PC-9 (cell line): ENCODE data around the gene SLC26A3. TPM values are rescaled to one million over a fixed set of nuclear protein-coding genes. Genes with fewer than 3 reads are reported as not detected.

ENCODE experiments used
- BruUV-seq: library from RNA; stranded (reverse); fragments of 400-500 nt; replicated peaks from 2 replicates; lab custom pipeline; 2021; lab: Mats Ljungman, UMichigan
- CTCF ChIA-PET: fragments of 300-600 bp; sonication (Branson Sonifier 250); formaldehyde crosslinking; loops from one replicate; lab custom pipeline; 2022; ENCODE audit warnings: antibody characterized with exemption; lab: Charles Lee
- POLR2A ChIA-PET: fragments of 300-600 bp; sonication (Branson Sonifier 250); formaldehyde crosslinking; loops from one replicate; lab custom pipeline; 2022; ENCODE audit warnings: antibody characterized with exemption; ENCODE audit not compliant: unreplicated experiment; lab: Charles Lee
- DNase-seq, 2 experiments: peaks; one replicate each; pipeline versions ENCODE4 v3.0.0 to v3.0.0-alpha.2; 2015 to 2022; ENCODE audit warnings: mixed read lengths in 1 of 2
- H2AFZ ChIP-seq: fragments of 200-600 bp; sonication (generic); 2 replicates; pipeline ENCODE4 v1.8.1; 2017; ENCODE audit warnings: antibody characterized with exemption
- H3F3A ChIP-seq: fragments of 200-600 bp; sonication (generic); 2 replicates; pipeline ENCODE4 v1.8.1; 2017; ENCODE audit warnings: antibody characterized with exemption, mild to moderate bottlenecking, low read depth; ENCODE audit not compliant: insufficient read depth
- H3K27ac ChIP-seq: fragments of 200-600 bp; sonication (generic); 2 replicates; pipeline ENCODE4 v1.6.1; 2016; ENCODE audit warnings: mixed run types
- H3K27me3 ChIP-seq: fragments of 200-600 bp; sonication (generic); 2 replicates; pipeline ENCODE4 v1.6.1; 2016; ENCODE audit warnings: low read depth, mixed run types; ENCODE audit not compliant: insufficient read depth
- H3K36me3 ChIP-seq: fragments of 200-600 bp; sonication (generic); 2 replicates; pipeline ENCODE4 v1.6.1; 2016; ENCODE audit warnings: low read depth, mixed run types
- H3K4me1 ChIP-seq: fragments of 200-600 bp; sonication (generic); replicated peaks from 2 replicates; pipeline ENCODE4 v1.6.1; 2016; ENCODE audit warnings: mixed run types; ENCODE audit not compliant: insufficient read depth
- H3K4me2 ChIP-seq: fragments of 200-600 bp; sonication (generic); 2 replicates; pipeline ENCODE4 v1.6.1; 2017; ENCODE audit warnings: mixed run types
- H3K4me3 ChIP-seq: fragments of 200-600 bp; sonication (generic); 2 replicates; pipeline ENCODE4 v1.6.1; 2016; ENCODE audit warnings: mixed run types
- H3K79me2 ChIP-seq: fragments of 200-600 bp; sonication (generic); 2 replicates; pipeline ENCODE4 v1.6.1; 2017; ENCODE audit warnings: low read depth, mixed run types
- H3K9me2 ChIP-seq: fragments of 200-600 bp; sonication (generic); 2 replicates; pipeline ENCODE4 v1.8.1; 2017; ENCODE audit warnings: mild to moderate bottlenecking; ENCODE audit not compliant: insufficient read depth
- H3K9me3 ChIP-seq: fragments of 200-600 bp; sonication (generic); 2 replicates; pipeline ENCODE4 v1.8.1; 2016; ENCODE audit warnings: low read depth; ENCODE audit not compliant: insufficient read depth
- H4K20me1 ChIP-seq: fragments of 200-600 bp; sonication (generic); 2 replicates; pipeline ENCODE4 v1.8.1; 2017; ENCODE audit not compliant: insufficient read depth
- EZH2 ChIP-seq: fragments of 200-600 bp; sonication (generic); IDR thresholded peaks from 2 replicates; pipeline ENCODE4 v1.8.0; 2017; ENCODE audit warnings: antibody characterized with exemption, low read depth
- intact Hi-C: fragments of 100-400 bp; cut with micrococcal nuclease; formaldehyde crosslinking; loops from one replicate; pipeline ENCODE4 v1.10.0; 2022; ENCODE audit not compliant: unreplicated experiment
- total RNA-seq: library from RNA; stranded (reverse); gene quantifications from 2 replicates; pipeline ENCODE4 v1.2.3, GENCODE V29; 2021
- TF ChIP-seq, protein P1 (sequence below): fragments of 200-600 bp; sonication (generic); conservative IDR thresholded peaks from 2 replicates; pipeline ENCODE4 v1.6.1; 2017; ENCODE audit warnings: mixed run types, antibody characterized with exemption, mild to moderate bottlenecking, moderate library complexity

Gene SLC26A3
- total RNA-seq, 1 experiment from 2014 or later: not detected

DNA sequence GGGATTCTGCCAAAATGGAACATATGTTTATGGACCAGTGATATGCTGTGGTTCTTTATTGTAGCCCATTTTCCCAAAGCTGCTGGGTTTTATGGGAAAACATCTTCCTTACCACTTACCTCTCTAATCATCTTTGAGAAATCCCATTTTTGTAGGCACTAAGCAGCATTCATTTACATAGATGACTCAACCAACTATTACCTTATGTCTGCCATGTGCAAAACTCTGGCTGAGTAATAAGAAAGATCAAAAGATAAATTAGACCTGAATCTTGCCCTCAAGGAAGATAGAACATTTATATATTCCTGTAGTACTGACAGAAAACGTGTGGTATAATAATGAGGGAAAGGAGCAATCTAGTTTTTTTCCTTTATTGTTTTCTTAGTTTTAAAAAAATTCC, 34.8 kb downstream of the SLC26A3 start:
- H3K27me3 ChIP-seq: no peaks in the 10 kb centered on the region
- no peaks in the 10 kb centered on the region; the same call in 1 of the 2 replicates for H3F3A ChIP-seq
- intact Hi-C loops: no loop called here
- no peak overlapping the region for H3K4me2 ChIP-seq
- H3K9me2 ChIP-seq: 0 out of 2 replicates have a peak, but pooled peaks cover 3% of the 10 kb centered on the region
- no peak overlapping the region for H3K4me3 ChIP-seq
- no peaks in the 10 kb centered on the region for H3K9me3 ChIP-seq
- POLR2A ChIA-PET: no interaction called here
- H3K79me2 ChIP-seq: no peaks in the 10 kb centered on the region
- no peaks in the 10 kb centered on the region for H3K36me3 ChIP-seq
- peak in 1 of 2 experiments; percentile 47 for DNase-seq
- H2AFZ ChIP-seq: no peak overlapping the region
- no peaks in the 10 kb centered on the region for H4K20me1 ChIP-seq
- H3K4me1 ChIP-seq: no peaks in the 10 kb centered on the region
- CTCF ChIA-PET: interaction anchor here (0.7 kb wide), 1 partner anchor 107 kb away, joined by 4 read pairs; no protein-coding TSS in a partner anchor
- no peak overlapping the region for H3K27ac ChIP-seq
- TF ChIP-seq, protein P1, sequence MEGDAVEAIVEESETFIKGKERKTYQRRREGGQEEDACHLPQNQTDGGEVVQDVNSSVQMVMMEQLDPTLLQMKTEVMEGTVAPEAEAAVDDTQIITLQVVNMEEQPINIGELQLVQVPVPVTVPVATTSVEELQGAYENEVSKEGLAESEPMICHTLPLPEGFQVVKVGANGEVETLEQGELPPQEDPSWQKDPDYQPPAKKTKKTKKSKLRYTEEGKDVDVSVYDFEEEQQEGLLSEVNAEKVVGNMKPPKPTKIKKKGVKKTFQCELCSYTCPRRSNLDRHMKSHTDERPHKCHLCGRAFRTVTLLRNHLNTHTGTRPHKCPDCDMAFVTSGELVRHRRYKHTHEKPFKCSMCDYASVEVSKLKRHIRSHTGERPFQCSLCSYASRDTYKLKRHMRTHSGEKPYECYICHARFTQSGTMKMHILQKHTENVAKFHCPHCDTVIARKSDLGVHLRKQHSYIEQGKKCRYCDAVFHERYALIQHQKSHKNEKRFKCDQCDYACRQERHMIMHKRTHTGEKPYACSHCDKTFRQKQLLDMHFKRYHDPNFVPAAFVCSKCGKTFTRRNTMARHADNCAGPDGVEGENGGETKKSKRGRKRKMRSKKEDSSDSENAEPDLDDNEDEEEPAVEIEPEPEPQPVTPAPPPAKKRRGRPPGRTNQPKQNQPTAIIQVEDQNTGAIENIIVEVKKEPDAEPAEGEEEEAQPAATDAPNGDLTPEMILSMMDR: no peak
- TF ChIP-seq EZH2: no peak
- no TSS peak for BruUV-seq

DNA sequence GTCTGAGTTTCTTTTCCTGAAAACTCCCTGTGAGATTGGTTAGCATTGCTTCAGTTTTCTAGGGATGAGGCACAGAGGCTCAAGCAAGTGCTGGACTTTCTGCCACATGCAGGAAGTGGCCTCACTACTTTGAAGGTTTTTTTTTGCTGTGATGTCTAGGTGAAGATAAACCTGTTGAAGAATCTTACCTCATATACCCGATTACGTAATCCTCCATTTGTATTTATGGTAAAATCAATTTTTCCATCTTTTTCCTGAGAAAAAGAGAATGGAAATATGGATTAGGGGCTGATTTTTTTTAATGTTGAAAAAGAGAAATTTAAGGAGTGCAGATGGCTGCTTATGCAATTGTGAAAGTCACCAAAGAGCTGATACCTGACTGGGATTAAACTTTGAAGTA, 35.6 kb downstream of the SLC26A3 start:
- H3F3A ChIP-seq: no peaks in the 10 kb centered on the region; the same call in 1 of the 2 replicates
- DNase-seq: no peak
- H3K9me3 ChIP-seq: no peaks in the 10 kb centered on the region
- H3K27ac ChIP-seq: no peak overlapping the region
- intact Hi-C loops: no loop called here
- TF ChIP-seq, protein P1: no peak
- no peak for TF ChIP-seq EZH2
- no peak overlapping the region for H2AFZ ChIP-seq
- H3K79me2 ChIP-seq: no peaks in the 10 kb centered on the region
- 0 out of 2 replicates have a peak, but pooled peaks cover 3% of the 10 kb centered on the region for H3K9me2 ChIP-seq
- H4K20me1 ChIP-seq: no peaks in the 10 kb centered on the region
- no peaks in the 10 kb centered on the region for H3K36me3 ChIP-seq
- no peaks in the 10 kb centered on the region for H3K4me1 ChIP-seq
- POLR2A ChIA-PET: no interaction called here
- H3K27me3 ChIP-seq: no peaks in the 10 kb centered on the region
- H3K4me2 ChIP-seq: no peak overlapping the region
- H3K4me3 ChIP-seq: no peak overlapping the region
- CTCF ChIA-PET: interaction anchor here (0.7 to 0.8 kb wide), 2 partner anchors 107 to 465 kb away, joined by 4 read pairs; no protein-coding TSS in a partner anchor
- no TSS peak for BruUV-seq

DNA sequence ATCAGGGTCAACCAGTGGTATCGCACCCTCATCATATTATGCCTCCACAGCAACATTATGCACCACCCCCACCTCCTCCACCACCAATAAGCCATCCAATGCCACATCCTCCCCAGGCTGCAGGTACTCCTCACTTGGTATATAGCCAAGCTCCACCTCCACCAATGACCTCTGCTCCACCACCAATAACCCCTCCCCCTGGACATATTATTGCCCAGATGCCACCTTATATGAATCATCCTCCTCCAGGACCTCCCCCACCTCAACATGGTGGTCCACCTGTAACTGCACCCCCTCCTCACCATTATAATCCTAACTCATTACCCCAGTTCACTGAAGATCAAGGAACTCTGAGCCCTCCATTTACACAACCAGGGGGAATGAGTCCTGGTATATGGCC, 44.4 kb downstream of the SLC26A3 start:
- DNase-seq: no peak
- Histone ChIP-seq H4K20me1 (0 out of 2 replicates have a peak, but pooled peaks cover 6% of the 10 kb centered on the region), H3K4me3 (no peak overlapping the region), H3K4me2 (no peak overlapping the region), H2AFZ (no peak overlapping the region), H3K9me2 (0 out of 2 replicates have a peak, but pooled peaks cover under 1% of the 10 kb centered on the region), H3K27me3 (no peaks in the 10 kb centered on the region), H3K4me1 (no peaks in the 10 kb centered on the region), H3K27ac (no peak overlapping the region), H3K36me3 (peaks cover 23% of the 10 kb centered on the region), H3K9me3 (no peaks in the 10 kb centered on the region), H3K79me2 (no peaks in the 10 kb centered on the region), H3F3A (peaks cover 5% of the 10 kb centered on the region; the same call in 1 of the 2 replicates)
- TF ChIP-seq, protein P1: no peak
- CTCF ChIA-PET: no interaction called here
- intact Hi-C loops: no loop called here
- TSS peak; percentile 14 for BruUV-seq
- POLR2A ChIA-PET: no interaction called here
